Measurements from ENCODE around the gene ZNF592.

The ZNF592 gene

DNA sequence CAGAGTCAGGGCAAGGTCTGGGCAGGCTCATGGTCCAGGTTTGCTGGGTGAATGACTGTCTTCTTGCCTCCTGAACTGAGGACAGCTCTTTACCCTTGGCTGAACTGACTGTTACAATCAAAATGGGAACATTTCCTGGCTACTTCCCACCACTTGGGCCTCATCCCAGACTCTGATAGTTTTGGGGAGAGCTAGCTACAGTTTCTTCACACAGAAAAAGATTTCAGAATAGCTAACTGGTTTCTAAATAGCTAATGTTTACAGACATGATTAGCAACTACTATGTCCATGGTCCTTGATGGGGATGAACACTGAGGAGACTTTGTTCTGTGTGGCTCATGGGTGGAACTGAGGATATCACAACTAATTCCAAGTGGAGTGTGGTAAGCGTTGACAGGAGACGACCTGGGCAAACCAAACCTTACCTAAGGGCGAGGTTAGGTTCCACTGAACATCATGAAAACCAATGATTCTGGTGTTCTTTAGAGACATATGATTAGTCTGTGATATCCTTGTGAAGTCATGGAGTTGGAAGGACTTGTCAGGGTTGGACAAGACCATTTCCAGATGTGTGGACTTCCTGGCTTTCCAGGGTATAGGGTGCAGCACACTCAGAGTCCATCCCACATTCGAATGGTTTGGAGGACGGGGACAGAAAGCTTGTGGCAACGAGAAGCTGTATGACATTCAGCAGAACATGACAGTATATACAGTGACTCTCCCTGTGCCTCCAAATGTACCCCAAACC, 76.0 kb downstream of the ZNF592 start:
- in situ Hi-C loops (cut with MboI; ENCODE audit: low sequenced_read_pairs), result no loop called here

DNA sequence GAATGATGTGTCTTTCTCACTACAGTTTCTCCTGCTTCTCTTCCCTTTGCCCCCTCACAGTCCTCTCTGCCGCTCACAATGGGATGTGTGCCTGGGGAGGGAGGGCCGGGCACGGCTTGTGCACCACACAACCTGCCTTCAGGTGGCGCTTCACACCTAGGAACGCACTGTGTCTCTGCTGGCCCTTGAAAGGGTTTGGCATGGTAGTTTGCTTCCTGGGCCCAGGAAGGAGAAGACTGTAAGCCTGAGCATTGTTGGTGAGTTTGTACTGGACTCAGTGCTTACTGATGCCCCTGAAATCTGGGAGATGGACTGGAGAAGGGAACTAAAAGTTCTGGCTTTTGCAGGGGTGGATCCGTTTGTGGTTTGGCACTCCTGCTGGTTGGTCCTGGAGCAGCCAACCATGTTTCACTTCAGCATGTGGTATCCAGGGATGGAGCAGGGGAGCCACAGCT, 78.0 kb downstream of the ZNF592 start:
- in situ Hi-C loops (cut with MboI; ENCODE audit: low sequenced_read_pairs), result no loop called here

DNA sequence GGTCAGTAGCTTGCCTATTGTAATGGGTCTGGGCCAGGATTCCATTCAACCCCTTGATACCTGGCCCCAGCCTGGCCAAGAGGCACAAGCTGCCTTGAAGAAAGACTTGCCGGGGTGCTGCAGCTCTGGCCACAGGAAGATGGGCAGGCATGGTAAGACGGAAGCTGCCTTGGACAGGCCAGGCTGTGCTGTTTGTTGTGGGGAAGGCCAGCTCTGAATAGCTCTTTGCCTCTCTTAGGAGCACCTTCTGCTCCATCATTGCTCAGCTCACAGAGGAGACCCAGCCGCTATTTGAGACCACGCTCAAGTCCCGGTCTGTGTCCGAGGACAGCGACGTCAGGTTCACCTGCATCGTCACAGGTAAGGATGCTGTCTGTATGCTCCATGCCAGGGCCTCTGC, 78.9 kb downstream of the ZNF592 start:
- in situ Hi-C loops (cut with MboI; ENCODE audit: low sequenced_read_pairs), result no loop called here

DNA sequence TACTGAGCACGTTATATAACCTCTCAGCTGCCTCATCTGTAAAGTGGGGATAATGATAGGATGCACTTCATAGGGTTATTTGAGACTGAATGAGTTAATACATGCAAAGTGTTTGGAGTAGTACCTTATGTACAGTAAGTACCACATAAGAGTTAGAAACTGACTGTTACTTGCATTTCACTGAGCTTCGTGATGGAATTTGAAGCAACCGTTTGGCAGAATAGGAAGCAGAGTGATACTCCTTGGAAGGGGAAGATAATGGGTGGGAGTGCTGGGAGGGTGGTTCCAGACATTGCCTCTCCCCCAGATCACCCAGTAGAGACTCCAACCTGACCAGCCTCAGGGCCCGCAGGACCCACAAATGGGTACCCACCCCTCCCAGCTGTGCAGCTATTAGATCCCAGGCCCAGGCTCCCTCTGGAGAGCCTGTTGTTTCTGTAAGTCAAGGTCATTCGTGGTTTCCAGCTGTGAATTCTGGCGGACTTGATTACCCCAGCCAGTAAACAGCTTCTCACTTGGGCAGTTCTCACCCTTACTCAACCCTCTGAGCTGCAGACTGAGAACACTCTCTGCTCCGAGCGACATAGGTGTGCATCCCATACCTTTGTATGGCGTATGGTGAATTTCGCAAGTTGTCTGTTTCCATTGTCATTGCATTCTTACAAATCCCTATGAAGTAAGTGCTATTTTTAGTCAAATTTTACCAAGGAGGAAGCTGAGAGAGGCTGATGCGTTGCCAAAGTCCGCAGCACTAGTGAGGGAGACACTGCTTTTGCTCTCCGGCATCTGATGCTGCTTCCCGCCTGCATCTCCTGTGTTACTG, 79.9 kb downstream of the ZNF592 start:
- in situ Hi-C loops (cut with MboI; ENCODE audit: low sequenced_read_pairs), result no loop called here

DNA sequence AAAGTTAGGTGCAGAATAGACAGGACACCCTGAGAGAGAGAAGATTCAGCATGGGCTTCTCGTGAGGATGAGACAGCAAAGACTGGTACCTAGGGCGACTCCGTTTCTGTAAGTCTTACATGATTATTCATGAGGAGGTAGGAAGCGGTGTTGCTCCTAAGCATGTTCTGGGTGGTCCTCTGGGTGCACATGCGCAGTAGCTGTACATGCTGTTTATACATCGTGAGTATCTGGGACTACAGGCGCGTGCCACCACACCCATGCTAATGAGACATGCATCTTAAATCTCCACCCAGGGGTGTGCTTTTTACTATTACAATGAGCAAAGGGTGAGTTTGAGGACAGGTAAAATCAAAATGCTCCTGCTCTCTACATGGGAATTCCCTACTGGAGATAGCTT, 81.0 kb downstream of the ZNF592 start:
- in situ Hi-C loops (cut with MboI; ENCODE audit: low sequenced_read_pairs), result no loop called here

DNA sequence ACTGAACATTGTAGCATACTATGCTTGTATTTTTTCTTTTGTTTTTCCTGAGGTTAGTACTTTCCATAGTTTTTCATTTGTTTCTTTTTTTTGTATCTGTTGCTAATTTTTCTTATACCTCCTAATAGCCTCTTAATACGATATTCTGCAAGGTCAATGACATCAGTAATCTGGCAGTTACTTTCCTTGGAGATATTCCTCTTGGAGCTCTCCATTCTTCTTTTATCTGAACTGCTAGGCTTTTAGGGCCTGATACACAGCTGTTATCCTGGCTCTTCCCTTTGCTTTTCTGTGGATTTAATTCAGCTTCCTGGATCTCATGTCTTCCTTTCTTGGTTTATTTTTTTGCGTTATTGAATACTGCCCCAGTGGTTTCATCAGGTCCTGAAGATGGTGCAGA, 81.6 kb downstream of the ZNF592 start:
- in situ Hi-C loops (cut with MboI; ENCODE audit: low sequenced_read_pairs), result no loop called here

DNA sequence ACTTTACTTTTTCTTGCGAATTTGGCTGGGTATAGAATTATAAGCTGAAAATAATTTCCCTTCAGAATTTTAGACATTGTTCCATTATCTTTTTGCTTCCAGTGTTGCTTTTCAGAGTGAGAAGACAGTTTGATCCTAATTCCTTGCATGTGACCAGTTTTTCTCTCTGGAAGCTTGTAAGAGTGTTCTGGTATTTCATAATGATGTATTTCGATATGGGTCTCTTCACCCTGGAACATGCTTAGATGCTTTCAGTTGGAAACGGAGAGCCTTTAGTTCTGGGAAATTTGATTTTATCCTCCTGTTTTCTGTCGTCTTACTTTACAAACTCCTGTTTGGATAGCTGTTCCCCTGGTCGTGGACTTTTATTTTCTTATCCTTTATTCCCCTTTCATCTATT, 82.6 kb downstream of the ZNF592 start:
- in situ Hi-C loops (cut with MboI; ENCODE audit: low sequenced_read_pairs), result no loop called here

DNA sequence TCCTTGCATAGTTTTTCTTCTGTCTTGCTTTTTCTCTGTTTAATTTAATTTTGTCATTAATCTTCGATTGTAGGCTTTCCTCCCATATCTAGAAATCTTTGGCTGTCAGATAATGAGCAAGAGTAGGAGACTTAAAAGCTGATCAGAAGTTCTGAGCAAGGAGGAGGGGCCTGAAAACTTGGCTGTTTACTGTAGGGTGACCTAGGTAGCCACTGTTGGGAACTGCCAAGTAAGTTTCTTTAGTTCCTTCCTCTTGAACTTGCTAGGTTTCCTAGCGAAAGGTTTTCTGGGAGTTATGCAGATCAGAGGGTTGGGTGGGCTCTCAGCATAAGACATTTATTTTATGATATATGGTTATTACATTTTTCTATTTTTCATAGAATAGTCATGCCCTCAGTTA, 83.2 kb downstream of the ZNF592 start:
- in situ Hi-C loops (cut with MboI; ENCODE audit: low sequenced_read_pairs), result no loop called here

DNA sequence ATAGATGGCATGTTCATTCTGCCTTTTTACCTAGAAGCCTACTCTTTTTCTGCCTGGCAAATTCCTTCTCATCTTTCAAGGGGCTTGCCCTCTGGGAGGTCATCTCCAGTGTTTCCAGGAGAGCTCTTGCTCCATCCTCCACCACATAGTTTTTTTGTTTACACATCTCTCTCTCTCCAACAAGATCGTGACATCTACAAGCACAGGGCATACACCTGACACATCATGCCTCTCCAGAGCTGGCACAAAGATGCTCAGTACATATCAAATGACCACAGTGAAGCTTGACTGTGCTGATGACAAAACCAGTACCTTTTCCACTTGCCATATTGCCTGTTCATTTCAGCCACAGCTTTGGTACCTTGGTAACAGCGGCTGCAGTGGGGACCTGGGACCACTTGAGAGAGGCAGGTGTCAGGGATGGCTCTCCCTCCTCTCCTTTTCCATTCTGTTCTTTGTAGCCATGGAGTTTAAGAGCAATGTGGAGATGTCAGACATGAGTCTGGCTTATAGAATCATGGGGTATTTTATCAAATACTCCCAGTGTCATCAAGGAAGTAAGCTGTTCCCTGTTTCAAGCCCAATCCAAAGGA, 84.2 kb downstream of the ZNF592 start:
- in situ Hi-C loops (cut with MboI; ENCODE audit: low sequenced_read_pairs), result no loop called here

DNA sequence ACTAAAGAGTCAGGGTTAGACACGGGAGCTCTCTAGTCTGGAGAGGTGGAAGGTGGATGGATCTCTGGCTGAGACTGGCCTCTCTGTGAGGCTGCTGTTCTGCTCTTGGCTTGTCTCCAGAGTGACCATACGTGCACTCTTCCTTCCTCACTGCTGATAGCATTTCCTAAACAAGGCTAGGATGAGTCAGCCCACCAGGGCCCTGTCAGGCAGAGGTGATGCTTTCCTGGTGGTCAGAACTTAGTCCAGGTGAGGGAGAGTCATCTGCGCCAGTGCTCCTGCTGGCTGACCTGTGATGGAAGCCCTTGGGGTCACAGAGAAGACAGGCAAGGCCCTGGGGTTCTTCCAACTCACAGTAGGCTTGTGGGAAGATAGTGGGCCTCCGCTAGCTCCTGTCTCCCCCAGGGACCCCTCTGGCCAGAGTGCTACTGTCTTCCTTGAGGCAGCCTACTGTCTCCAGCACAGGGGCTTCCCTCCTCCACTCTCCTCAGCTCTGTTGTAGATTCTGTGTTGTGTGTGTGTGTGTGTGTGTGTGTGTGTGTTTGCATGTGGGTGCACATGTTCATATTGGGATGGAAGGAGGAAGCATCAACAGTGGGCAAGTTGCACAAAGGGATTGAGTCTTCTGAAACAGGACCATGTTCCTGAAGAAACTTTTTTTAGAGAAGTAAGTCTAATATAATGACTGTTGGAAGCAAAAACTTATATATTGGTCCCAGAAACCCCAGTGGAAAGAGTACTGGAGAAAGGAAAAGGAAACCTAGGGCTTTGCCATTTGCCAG, 85.2 kb downstream of the ZNF592 start:
- in situ Hi-C loops (cut with MboI; ENCODE audit: low sequenced_read_pairs), result no loop called here

DNA sequence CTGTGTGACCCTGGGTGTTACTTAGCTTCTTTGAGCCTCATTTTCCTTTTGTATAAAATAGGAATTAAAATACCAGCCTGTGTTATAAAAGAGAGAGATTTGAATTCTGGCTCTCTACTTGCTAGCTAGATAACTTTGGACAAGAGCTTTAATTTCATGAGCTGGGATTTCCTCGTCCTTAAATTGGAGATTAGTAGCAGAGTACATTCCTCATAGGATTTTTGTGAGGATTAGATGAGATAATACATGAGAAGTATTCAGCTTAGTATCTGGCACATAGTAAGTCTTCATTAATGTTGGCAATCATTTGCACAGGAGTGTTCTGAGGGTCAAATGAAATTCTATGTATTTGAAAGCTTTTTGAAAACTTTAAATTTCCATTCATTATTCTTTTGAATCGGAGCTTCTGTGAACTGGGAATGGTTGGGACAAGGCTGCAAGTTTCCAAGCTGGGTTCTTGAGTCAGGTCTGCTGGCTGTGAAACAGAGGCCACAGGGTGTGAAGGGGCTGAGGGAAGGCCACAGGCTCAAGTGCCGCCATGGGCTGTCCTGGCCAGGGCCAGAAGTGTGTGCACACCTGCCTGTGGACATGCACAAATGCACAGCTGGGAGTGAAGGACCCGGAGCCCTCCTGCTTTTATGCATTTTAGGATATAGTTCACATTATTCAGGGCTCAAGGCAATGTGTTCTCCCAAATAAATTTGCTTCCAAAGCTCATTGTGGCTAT, 86.0 kb downstream of the ZNF592 start:
- in situ Hi-C loops (cut with MboI; ENCODE audit: low sequenced_read_pairs), result no loop called here

DNA sequence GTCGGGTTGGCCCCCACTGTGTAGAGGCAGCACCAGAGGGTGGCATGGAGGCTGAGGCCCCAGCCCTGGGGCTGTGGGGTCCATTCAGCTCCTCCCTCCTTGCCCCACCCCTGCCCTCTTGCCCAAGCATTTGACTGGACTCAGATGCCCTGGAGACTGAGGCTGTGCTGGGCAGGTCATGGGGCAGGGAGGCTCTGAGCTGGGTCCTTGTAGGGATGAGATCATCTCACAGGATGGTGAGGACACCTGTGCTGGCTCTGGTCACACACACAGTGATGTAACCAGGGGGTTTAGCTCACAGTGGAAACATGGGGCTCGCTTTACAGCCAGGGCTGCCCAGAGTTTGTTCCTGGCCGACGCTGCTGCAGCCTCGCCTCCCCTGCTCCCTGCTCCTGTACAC, 86.6 kb downstream of the ZNF592 start:
- in situ Hi-C loops (cut with MboI; ENCODE audit: low sequenced_read_pairs), result no loop called here

DNA sequence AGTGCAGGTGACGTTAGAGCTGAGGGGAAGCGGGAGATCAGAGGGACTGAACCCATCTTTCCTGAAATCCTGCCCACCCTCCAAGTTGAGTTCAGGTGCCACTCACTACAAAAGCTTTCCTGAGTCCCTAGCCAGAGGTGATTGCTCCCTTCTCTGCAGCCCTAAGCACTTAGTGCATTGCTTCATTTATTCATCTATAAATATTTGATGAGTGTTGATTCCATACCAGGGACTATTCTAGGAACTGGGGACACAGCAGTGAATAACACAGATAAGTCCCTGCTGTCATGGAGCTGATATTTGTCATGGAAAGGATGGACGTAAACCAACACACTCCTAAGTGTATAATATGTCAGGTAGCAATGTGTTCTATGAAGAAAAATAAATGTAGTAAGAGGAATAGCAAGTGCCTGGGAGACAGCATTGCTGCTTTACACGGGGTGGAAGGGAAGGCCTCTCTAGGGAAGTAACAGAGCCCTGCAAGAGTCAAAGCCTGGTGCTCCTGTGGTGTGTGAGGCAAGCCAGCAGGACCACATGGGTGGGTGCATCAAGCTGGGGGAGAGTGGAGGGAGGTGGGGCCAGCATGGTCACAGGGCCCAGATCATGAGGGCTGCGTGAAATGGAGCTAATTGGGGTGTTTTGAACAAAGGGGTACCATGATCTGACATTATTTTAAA, 87.4 kb downstream of the ZNF592 start:
- in situ Hi-C loops (cut with MboI; ENCODE audit: low sequenced_read_pairs), result no loop called here

DNA sequence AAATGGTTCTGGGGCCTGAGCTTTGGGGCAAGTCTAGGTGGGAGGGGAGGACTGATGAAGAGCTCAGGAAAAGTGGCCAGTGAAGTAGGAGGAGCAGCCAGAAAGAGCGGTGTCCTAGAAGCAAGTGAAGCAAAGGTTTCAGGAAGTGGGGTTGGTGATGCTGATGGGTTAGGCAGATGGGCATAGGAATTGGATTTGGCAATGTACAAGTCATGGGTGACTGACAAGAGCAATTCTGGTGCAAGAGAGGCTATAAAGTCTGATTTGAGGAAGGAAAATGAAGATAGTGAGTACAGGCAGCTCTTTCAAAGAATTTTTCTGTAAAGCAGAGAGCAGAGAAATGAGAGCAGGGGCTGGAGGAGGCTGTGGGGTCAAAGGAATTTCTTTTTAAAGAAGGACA, 88.5 kb downstream of the ZNF592 start:
- in situ Hi-C loops (cut with MboI; ENCODE audit: low sequenced_read_pairs), result no loop called here

DNA sequence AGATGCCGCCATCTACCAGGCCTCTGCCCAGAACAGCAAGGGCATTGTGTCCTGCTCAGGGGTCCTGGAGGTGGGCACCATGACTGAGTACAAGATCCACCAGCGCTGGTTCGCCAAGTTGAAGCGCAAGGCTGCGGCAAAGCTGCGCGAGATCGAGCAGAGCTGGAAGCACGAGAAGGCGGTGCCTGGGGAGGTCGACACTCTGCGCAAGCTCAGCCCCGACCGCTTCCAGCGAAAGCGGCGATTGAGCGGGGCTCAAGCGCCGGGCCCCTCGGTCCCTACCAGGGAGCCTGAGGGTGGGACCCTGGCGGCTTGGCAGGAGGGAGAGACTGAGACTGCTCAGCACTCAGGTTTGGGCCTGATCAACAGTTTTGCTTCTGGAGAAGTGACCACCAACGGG, 91.3 kb downstream of the ZNF592 start:
- in situ Hi-C loops (cut with MboI; ENCODE audit: low sequenced_read_pairs), result no loop called here

DNA sequence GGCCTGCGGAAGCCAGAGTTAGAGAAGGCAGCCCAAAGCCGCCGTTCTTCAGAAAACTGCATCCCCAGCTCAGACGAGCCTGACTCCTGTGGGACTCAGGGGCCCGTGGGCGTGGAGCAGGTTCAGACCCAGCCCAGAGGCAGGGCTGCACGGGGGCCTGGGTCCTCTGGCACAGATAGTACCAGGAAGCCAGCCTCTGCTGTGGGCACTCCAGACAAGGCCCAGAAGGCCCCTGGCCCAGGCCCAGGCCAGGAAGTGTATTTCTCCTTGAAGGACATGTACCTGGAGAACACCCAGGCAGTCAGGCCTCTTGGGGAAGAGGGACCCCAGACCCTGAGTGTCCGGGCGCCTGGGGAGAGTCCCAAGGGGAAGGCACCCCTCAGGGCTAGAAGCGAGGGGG, 91.9 kb downstream of the ZNF592 start:
- in situ Hi-C loops (cut with MboI; ENCODE audit: low sequenced_read_pairs), result no loop called here

DNA sequence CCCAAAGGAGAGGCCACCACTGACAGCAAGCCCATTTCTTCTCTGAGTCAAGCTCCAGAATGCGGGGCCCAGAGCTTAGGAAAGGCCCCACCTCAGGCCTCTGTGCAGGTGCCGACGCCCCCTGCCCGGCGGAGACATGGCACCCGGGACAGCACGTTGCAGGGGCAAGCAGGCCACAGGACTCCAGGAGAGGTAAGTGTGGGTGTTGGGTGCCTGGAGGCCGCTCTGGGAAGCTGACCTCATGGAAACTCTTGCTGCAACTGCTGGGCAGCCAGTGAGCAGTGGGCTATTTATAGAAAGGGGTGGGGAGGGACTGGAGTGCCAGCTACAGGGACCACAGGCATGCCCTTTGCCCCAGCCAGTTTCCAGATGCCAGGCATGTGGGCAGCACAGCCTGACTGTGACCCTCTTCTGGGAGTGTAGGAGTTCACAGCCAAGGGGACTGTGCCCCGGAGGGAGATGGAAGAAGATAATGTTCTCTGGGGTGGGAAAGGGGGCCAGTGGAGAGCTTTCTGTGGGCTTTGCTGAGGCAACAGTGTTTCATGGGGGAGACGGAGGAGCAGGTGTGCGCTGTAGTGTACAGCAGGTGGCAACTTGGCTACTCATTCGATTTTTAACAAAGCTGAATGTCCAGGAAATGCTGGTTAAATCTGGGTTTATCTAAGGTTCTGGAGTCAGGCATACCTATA, 92.5 kb downstream of the ZNF592 start:
- in situ Hi-C loops (cut with MboI; ENCODE audit: low sequenced_read_pairs), result no loop called here

DNA sequence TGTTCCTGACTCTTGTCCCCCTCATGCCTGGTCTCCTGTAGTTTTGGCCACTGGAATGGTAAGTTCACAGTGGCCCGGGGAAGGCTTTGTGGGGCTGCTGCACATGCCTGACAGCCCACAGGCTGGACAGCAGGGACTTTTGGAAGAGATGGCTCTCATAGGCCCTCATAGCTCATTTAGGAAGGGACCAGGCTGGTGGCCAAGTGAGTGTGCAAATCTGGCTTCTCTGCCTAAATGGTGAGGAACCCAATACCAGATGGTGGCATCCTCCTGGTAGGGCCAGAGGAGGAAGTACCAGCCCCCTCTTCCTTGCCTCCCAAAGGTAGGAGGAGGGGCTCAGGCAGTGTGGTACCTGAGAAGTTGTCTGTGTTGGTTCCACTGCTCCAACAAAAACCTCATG, 94.4 kb downstream of the ZNF592 start:
- in situ Hi-C loops (cut with MboI; ENCODE audit: low sequenced_read_pairs), result no loop called here

DNA sequence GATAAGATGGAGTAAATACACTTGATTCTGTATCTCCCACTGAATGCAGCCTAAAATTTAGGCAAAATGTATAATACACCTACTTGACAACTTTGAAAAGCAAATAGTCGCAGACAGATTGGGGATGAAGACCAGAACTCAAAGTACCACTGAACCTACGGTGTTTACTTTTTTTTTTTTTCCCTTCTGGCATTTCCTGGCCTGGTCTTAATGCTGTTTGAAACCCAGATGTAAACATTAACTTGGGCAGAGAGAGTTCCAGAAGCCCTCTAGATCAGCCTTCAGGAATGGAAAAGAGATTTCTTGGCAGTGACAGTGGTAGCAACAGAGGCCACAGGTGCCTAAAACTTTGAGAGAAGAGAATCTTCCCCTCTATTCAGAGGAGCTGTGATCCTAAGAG, 96.6 kb downstream of the ZNF592 start:
- in situ Hi-C loops (cut with MboI; ENCODE audit: low sequenced_read_pairs), result no loop called here
